Gastrocnemius medialis (tissue), 4 donors: Measurements from ENCODE around the gene NDUFS6.

Experiments
- CTCF ChIP-seq, 5 experiments: fragments of 450-650 bp in 3 of 5; fragments of 200-600 bp in 2 of 5; sonication (generic) in 2 of 5; IDR thresholded peaks in 4 of 5; conservative IDR thresholded peaks in 1 of 5; 1 replicate in 4 of 5; 2 replicates in 1 of 5; pipeline ENCODE4 v1.5.1; 2016 to 2019; ENCODE audit warnings: antibody characterized with exemption in 5 of 5, mild to moderate bottlenecking in 3 of 5, moderate library complexity in 3 of 5
- POLR2A ChIP-seq, 2 donors: fragments of 450-650 bp; IDR thresholded peaks; one replicate each; pipeline ENCODE4 v1.6.1; 2017; ENCODE audit warnings: antibody characterized with exemption in 2 of 2, mild to moderate bottlenecking in 2 of 2, moderate library complexity in 2 of 2

DNA sequence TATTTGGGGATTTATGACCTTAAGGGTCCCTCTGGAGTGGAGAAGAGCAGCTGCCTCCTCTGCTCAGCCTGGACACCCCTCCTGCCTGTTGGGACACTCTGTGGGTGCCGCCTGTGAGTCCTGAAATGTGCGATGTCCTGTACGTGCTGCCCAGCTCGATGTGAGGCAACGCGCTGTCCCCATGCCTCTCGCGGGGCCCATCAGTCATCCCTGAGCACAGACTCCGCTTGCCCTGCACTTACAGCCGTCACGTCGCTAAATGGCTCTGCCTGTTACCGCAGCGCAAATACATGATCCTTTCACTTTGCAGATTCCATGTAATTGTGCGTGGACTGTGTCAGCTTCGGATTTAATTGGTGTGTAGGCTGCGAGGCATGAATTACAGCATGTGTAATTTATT, 54.4 kb downstream of the NDUFS6 start:
- no peak for TF ChIP-seq POLR2A (IDR thresholded peaks at IDR 0.05)
- no peak for TF ChIP-seq CTCF (IDR thresholded peaks at IDR 0.05 in 4 of 5, conservative IDR thresholded peaks at IDR 0.05 in 1 of 5)
